EH (cell line): Measurements from ENCODE around the gene PRDM7.
A peak's percentile ranks its signal among the peaks of the same experiment; 100 is the strongest.
"Not testable (repeated sequence)": the region's sequence is repeated elsewhere in the genome, so short reads cannot be mapped to it uniquely, and the experiment has no call there.

Experiments used
- DNase-seq: peaks from one replicate; pipeline ENCODE4 v3.0.0-alpha.2; 2015; ENCODE audit warnings: low read depth

The PRDM7 gene

GRCh38 chr16:90077240-90077756 lies at the start of gene PRDM7:
Gene PRDM7 (minus strand): TSS chr16:90077331. CDS start chr16:90075910, 1,421 bp downstream.
- DNase-seq, result peak; percentile 97

- not testable (repeated sequence) for DNase-seq
These were observed 44.7 kb upstream of the PRDM7 start for GRCh38 chr16:90121846-90122245.

GRCh38 chr16:90107617-90108016 lies 30.5 kb upstream of the PRDM7 start:
- DNase-seq, result not testable (repeated sequence)

- DNase-seq, result not testable (repeated sequence)
These were observed 29.9 kb upstream of the PRDM7 start for GRCh38 chr16:90107060-90107459.

- not testable (repeated sequence) for DNase-seq
These were observed 29.1 kb upstream of the PRDM7 start for GRCh38 chr16:90106271-90106670.

GRCh38 chr16:90104725-90105124 lies 27.6 kb upstream of the PRDM7 start:
- DNase-seq, result not testable (repeated sequence)

GRCh38 chr16:90102086-90102884 lies 25.2 kb upstream of the PRDM7 start:
- DNase-seq, result not testable (repeated sequence)

- not testable (repeated sequence) for DNase-seq
These were observed 24.2 kb upstream of the PRDM7 start for GRCh38 chr16:90101332-90101731.

GRCh38 chr16:90100790-90101189 lies 23.7 kb upstream of the PRDM7 start:
- DNase-seq, result not testable (repeated sequence)

- not testable (repeated sequence) for DNase-seq
These were observed 23.1 kb upstream of the PRDM7 start for GRCh38 chr16:90100229-90100628.

- not testable (repeated sequence) for DNase-seq
These were observed 21.8 kb upstream of the PRDM7 start for GRCh38 chr16:90098936-90099335.

- not testable (repeated sequence) for DNase-seq
These were observed 20.0 kb upstream of the PRDM7 start for GRCh38 chr16:90097010-90097684.

GRCh38 chr16:90094791-90095190 lies 17.7 kb upstream of the PRDM7 start:
- not testable (repeated sequence) for DNase-seq

- DNase-seq, result not testable (repeated sequence)
These were observed 17.2 kb upstream of the PRDM7 start for GRCh38 chr16:90094296-90094695.

- DNase-seq, result not testable (repeated sequence)
These were observed 16.7 kb upstream of the PRDM7 start for GRCh38 chr16:90093799-90094198.

GRCh38 chr16:90092781-90093180 lies 15.7 kb upstream of the PRDM7 start:
- DNase-seq, result not testable (repeated sequence)

- no peak for DNase-seq
These were observed 7.3 kb upstream of the PRDM7 start for GRCh38 chr16:90084215-90084950.

GRCh38 chr16:90083139-90083538 lies 6.0 kb upstream of the PRDM7 start:
- DNase-seq, result no peak

- DNase-seq, result no peak
These were observed 4.5 kb upstream of the PRDM7 start for GRCh38 chr16:90081606-90081970.

GRCh38 chr16:90078579-90078895 lies 1.4 kb upstream of the PRDM7 start:
- no peak for DNase-seq

- no peak for DNase-seq
These were observed 837 bp upstream of the PRDM7 start for GRCh38 chr16:90077757-90078578.
